CD4-positive, alpha-beta T cell treated with Interleukin-17A for 1 hour (primary cell): ENCODE measurements around the gene TMEM126A.
"Not testable (repeated sequence)": the region's sequence is repeated elsewhere in the genome, so short reads cannot be mapped to it uniquely, and the experiment has no call there.

Experiments used
- DNase-seq: peaks from one replicate; pipeline ENCODE4 v3.0.0-alpha.2; 2020

TMEM126A gene

DNA sequence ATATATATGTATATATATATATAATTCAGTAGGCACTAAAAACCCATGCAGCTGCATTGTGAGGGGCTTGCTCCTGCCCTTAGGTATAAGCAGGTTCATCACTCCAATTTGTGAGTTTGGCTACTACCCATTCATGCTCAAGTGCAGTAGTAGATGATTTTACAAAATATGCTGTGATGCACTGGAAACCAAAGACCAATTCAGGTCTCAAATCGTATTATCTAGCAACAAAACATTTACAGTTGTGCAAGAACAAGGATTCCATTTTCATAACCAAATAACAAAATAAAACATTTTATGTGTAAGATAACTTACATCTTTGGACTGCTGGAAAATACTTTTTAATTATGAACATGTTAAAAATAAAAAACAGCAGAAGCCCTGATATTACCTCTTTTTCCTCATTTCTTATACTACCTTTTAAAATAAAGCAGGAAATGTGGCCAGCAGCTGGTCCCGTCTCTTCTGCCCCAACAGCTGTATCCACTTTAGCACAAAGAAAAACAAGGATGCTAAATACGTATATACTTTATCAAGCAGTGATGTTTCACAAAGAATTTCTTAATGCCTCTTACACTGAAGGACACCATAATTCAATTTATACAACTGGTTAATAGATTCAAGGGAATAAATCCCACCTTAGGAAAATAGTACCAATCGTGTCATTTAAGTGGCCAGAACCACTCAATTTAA lies 14.4 kb downstream of the TMEM126A start:
- DNase-seq = no peak

DNA sequence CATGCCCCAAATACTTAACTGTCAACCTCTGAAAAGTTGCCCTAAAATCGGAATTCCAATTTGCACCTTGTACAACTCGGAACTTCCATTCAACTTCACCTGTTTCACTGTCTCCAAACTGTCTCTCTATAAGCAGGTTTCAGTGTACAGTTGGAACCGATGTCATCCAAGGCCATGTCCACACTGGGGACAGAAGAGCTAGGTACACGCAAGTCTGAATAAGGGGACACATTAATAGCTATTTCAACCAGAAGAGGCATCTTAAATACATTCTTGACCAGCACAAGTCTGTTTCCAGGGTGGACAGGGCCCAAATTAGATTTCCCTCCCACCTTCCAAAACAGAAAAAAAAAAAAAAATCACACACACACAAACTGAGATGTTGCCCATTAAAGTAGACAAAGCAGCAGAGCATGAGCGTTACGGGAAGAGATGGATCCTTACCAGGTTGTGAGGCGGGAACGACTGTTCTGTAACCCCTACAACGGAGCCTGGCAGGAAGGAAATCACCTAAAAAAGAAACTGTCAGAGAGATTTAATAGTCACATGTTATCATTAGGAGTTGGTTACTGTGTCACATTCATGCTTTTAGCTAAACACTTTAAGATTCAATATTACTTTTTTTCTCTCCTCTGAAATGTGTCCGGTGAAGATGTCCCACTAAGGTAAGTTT lies 15.4 kb downstream of the TMEM126A start:
- DNase-seq = peak; percentile 59

DNA sequence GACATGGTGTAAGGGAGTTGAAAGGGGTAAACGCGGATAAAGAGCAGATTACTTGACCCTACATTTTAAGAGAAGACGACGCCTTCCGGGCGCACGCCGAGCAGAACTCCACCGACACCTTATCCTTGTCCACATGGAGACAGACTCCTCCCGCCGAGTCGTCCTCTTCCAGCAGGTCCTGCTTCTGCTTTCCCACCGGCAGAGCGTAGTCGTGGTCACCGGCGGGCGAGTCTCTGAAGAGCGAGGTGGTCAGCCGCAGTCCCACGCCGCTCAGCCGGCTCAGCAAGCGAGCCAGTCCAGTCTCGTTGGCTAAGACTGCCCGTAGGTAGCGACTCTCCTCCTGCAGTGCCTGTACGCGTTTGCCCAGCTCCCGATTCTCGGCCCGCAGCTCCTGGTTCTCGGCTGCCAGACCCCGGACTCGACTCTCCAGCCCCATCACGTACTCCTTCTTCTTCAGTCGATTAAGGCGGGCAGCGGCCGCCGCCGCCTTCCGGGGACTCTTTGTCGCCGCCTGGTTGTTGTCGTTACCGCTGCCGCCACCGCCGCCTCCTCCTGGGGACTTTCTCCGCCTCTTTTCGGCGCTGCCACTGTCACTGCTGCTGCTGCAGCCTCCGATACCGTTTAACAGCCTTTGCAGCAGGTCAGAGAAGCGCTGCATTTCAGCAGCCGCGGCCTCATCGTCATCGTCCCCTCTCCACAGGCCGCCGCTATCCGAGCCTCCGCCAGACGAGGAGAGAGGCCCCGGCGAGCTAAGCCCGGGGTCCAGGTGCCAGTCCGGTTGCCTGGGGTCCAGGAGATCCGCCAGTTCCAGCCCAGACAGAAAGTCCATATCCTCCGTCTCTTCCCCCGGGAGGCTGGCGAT lies 16.2 kb downstream of the TMEM126A start:
- DNase-seq = peak; percentile 90

DNA sequence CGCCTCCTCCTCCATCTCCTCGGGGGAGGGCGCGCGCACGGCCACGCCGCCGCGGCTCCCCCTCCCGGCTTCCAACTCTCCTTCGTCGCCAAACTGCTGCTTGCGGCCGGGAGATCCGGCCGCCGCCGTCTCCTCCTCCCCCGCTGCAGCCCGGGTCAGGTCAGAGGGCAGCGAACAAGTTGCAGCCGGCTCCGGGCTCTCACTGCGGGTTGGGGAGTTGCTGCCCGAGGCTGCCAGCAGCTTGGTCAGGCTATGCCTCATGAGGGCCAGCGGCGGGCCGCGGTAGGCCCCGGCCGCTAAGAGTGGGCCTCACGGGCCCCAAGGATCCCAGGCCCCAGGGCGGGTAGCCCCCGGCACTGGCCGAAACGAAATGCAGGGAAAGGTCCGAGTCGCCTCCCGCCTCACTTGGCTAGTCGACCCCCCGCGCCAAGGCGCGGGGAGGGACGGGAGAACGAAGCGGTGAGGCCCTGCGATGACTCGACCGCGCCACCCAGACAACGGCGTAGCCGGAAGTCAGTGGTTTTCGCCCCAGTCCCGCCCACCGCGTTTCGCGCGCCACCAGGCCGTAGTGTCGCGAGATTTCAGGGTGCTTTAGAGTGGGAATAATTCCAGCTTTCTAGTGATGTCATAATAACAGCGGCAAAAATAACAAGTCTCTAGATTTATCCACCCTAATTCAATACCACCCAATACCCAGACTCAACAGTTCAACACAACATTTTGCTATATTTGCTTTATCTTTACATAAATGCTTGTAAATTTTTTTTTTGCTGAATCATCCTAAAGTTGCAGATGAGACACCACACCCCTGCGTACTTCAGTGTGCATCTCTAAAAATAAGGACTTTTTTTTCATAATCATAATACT lies 17.1 kb downstream of the TMEM126A start, which contains the start of gene CREBZF:
TSS of gene CREBZF (minus strand) at position 515 of the 867 bp plus-strand sequence. CDS start at position 261, 254 bp downstream.
- peak; percentile 95 for DNase-seq

DNA sequence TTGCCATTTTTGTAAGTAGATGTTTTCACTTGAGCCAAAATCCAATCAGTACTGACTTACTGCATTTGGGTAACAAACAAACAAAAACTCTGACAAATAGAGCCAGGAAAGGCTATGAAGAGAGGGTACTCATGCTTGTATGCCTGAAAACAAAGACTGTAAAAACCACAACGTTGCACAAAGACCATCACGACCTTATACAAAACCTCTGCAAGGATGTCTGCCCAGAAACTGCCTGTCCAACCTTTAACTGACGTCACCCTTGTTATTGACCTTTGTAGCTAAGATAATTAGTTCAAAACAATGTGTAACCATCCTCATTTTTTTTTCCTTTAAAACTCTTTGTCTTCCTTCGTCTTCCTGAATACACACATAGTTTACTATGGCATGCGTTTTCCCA lies 18.0 kb downstream of the TMEM126A start:
- DNase-seq = peak; percentile 40

DNA sequence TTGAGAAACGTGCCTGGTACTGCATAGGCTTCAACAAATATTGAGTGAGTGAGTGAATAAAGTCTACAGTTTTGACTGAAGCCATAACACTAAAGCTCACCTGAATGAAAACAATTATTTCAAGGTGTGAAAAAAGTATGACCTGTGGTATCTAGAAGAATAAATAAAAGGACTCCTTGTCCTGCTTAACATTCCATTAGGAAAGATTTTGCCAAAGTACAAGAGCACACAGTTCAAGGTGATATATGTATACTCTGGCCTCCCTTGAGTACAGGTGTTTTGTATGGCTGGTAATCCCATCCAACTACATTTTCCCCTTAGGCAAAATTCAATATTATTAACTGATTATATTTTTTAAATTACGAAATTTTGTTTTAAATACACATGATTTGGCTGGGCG lies 18.9 kb downstream of the TMEM126A start:
- no peak for DNase-seq

DNA sequence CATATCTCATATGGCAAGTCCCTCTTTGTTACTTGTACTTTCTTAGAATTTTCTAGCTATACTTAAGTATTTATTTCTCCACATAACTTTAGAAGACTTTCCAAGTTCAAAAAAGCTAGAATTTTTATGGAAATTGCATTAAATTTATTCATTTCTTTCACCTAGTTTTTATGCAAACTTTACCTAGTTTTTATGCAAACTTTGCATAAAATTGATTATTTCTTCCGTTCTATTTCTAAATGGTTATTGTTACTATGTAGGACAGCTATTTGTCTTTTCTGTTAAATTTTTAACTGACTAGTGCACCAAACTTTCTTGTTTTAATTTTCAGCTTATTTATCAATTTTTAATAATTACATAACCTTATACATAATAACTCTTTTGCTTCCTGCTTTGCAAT lies 20.4 kb downstream of the TMEM126A start:
- DNase-seq = no peak

DNA sequence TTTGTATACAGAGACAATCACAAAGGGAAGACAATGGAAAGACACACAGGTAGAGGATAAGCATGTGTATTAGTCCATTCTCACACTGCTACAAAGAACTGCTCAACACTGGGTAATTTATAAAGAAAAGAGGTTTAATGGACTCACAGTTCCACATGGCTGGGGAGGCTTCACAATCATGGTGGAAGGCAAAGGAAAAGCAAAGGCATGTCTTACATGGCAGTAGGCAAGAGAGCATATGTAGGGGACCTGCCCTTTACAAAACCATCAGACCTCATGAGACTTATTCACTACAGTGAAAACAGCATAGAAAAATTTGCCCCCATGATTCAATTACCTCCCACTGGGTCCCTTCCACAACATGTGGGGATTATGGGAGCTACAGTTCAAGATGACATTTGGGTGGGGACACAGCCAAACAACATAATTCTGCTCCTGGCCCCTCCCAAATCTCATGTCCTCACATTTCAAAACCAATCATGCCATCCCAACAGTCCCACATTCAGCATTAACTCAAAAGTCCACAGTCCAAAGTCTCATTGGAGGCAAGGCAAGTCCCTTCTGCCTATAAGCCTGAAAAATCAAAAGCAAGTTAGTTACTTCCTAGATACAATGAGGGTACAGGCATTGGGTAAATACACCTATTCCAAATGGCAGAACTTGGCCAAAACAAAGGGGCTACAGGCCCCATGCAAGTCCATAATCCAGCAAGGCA lies 23.3 kb downstream of the TMEM126A start:
- DNase-seq = not testable (repeated sequence)

DNA sequence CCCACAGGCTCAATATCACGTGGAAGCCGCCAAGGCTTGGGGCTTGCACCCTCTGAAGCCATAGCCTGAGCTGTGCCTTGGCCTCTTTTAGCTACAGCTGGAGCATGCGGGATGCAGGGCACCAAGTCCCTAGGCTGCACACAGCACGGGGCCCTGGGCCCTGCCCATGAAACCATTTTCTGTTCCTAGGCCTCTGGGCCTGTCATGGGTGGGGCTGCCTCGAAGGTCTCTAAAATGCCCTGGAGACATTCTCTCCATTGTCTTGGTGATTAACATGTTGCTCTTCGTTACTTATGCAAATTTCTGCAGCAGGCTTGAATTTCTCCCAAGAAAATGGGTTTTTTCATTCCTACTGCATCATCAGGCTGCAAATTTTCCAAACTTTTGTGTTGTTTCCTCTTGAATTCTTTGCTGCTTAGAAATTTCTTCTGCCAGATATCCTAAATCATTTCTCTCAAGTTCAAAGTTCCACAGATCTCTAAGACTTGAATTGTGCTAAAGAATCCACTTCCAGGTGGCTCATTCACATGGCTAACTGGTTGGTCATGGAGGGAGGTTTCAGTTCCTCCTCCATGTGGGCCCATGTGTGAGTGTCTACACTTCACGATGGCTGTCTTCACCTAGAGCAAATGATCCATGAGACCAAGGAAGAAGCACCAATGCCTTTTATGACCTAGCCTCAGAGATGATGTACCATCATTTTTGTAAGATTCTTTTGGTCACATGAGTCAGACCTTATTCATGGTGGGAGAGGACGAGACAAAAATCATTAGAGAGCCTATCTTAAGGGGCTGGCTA lies 24.5 kb downstream of the TMEM126A start:
- no peak for DNase-seq

DNA sequence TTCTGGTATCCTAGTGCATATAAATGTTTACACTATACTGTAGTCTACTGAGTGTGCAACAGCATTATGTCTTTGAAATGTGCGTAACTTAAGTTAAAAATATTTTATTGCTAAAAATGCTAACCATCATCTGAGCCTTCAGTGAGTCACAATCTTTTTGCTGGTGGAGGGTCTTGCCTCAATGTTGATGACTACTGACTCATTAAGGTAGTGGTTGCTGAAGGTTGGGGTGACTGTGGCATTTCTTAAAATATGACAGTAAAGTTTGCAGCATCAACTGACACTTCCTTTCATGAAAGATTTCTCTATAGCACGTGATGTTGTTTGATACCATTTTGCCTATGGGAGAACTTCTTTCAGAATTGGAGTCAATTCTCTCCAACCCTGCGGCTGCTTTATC lies 25.6 kb downstream of the TMEM126A start:
- DNase-seq = no peak

DNA sequence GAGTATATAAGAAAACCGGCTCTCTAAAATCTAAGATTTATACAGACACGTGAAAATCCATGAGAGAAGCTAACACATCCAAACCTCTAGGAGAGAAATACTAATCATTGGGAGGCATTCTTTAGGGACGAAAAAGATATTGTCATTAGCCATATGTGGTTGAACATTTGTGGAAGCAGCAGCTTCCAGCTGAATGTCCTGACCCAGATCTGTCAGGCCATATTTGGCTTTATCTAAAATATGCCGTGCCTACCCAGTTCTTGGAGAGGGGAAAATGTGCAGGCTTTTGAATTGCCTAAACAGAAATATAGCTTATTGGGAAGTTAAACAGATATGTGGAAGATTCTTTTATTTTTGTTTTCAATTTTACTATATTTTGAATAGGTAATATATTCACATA lies 31.8 kb downstream of the TMEM126A start:
- no peak for DNase-seq

DNA sequence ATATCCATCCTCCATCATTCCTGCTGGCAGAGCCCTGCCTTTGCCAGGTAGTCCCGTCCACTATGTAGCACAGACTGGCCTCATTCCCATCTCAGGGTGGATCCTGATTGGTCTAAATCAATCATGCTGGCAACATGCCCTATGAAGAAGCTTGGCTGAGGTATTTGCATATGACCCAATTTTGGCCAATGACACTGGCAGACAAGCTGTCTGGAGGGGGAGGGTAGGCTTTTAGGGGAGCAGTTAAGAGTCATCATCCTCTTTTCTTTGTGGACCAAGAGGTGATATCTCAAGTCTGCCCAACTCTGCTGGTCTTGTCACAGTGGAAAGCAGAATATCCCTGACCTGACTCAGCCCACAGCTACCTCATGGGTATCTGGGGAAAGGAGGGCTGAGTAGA lies 33.1 kb downstream of the TMEM126A start:
- DNase-seq = no peak

DNA sequence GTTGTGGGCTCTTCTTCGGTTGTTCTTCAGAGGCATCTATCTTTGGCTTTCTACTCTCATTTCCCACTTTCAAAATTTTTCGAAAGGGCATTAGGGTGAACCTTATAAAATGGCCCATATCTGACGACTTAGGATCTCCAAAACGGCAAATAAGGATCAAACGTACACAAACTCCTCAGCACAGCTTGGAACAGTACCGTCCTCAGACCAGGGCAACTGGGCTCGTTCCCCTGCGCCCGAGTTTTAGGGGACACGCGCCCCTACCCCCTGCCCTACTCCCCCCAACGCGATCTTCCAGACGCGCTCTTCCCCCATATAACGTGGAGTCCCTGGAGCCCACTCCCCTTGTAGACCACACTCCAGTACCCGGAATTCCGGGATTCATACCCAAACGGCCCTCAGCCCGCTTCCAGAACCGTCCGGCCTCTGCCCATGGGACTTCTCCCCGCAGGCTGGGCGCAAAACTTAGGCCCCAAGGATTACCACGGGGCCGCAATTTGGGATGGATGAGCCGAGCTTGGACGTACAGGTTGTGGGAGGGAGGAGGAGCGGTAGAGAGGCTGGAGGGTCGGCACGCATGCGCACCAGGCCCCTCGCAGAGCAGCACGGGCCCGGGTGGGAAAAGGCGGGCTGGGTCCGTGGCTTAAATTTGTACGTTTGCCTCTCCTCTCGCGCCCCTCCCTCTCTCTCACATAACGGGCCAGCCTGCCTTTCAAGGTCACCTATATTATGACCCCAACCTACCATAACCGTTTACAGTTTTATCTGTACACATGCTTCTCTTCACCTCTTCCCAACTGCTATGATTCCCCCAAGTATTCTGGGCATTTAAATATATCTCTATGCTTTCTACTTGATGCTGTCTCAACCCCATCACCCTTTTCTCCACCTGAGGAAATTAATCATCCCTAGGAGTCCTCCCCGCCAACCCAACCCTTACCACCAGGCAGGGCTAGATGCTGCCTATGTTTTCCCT lies 34.9 kb downstream of the TMEM126A start:
- peak; percentile 60 for DNase-seq

DNA sequence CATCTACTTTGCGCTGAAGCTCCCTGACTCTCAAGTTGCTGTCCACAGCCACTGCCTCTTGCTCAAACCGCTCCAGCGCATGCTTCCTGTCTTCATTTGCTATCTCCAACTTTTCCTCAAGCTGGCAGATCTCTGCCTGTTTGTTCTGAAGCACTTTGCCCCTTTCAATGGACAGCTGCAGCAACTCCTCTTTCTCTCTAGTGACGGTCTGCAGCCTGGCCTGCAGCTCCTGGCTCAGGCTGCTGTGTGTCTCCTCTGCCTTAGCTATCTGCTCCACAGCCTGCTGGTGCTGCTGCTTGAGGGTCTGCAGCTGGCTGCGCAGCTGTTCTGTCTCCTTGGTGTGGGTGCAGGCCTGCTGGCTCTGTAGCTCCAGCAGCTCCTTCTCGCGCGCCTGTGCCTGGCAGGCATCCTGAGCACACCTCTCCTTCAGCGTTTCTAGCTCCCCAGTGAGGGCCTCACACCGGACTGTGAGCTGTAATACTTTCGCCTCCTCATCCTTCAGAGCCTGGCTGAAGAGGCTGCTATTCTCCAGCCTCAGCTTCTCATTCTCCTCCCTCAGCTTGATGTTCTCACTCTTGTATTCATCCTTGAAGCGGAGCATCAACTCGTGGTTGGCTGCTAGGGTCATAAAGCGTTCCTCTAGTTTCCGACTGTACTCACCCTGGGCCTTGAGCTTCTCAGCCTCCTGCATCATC lies 37.5 kb downstream of the TMEM126A start:
- no peak for DNase-seq

DNA sequence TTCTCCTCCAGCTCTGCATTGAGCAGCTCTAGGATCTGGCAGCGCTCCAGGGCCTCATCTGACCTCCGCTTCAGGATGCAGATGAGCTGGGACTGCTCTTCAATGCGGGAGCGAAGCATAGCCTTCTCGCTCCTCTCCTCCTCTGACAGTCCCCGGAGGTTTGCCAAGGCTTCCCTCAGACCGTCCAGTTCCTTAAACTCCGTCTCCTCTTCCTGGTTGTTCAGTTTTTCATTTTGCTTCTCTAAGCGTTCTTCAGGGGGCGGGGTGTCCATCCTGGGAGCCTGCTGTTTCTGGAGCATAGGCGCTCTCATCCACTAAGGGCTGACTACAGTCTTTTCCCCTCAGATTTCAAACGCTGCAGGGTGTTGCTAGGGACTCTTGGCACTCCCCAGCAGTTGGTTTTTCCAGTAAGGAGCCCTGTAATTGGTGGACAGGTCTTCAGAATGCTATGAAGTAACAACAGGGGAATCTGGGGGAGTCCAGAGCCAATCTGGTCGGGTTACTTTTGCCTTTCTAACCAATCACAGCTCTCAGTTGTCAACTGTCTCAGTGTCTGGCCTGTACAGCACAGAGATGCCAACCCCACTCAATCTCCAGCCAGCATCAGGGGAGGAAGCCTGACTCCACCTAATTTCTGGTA lies 38.2 kb downstream of the TMEM126A start, which contains the start of gene CCDC89:
TSS of gene CCDC89 (minus strand) at position 376 of the 640 bp plus-strand sequence. CDS start at position 311, 65 bp downstream.
- no peak for DNase-seq

DNA sequence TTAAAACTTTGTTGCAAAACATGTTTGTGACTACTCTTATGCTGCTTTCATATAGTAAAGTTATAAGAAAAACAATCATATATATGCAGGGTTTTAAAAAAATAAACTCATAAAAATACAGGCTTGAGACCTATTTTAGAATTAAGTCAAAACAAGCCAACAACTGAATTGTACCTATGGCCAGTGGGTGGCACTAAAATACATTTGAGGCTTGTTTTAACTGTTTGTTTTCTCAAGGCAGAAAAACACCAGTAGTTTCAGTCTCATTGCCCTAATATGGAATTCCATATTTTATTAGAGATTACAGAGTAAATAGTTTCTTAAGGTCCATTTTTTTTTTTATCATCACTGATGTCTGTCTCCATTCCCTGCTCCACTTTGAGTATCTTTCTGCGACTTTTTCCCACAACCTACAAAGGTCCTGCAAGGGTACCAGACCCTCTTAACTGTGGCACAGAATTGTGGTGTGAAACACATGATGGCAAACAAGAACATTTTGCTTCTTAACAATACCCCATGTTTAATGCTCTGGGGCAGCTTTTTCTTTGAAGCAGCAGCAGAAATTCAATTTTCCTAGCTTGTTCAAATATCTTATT lies 46.7 kb downstream of the TMEM126A start:
- DNase-seq = peak; percentile 66

DNA sequence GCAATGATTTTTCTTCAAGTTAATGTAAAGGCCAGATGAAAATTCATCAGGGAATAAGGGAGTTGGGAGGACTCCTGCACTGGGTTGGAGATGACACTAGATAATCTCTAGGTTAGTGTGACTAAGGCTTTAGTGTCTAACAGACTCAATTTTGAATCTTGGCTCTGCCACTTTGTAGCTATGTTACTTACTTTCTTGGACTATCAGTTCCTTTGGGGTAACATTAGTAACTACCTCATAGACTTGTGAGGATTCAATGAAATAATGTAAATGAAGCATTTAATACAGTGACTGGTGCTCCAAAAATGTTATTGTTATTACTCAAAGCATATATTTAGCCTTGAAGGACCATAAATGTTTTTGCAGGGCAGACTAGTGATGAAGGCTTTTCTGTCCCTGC lies 47.8 kb downstream of the TMEM126A start:
- no peak for DNase-seq

DNA sequence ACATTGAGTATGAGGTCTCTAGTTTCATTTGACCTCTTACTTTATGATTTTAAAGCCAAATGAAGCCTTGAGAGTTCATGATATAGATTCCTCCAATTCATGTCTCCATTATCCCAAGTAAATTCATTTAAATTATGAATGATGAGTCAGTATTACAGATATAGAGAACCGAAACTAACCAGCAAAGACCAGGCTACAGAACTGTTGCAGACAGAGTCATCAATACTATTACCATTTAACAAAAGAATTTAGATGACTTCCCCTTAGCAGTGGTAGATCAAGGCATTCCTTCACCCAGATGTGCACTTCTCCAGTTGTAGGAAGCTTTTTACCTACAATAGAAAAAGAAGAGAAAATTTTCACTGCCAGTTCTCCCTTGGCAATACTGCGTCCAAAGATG lies 50.0 kb downstream of the TMEM126A start:
- DNase-seq = no peak
